HG02642 (cell line): ENCODE data around the gene SERPINA6.
A peak's percentile ranks its signal among the peaks of the same experiment; 100 is the strongest.
"Not testable (repeated sequence)": the region's sequence is repeated elsewhere in the genome, so short reads cannot be mapped to it uniquely, and the experiment has no call there.

ENCODE experiments used
- ATAC-seq: cut with Tn5 transposase; IDR thresholded peaks from one replicate; pipeline ENCODE4 v1.9.1; 2021; ENCODE audit warnings: mild to moderate bottlenecking; ENCODE audit not compliant: unreplicated experiment, poor library complexity

The SERPINA6 gene

GRCh38 chr14:94355191-94355794 is 32.2 kb upstream of the SERPINA6 start:
- no peak for ATAC-seq

- no peak for ATAC-seq
Measured at GRCh38 chr14:94354638-94355185, 31.6 kb upstream of the SERPINA6 start.

GRCh38 chr14:94354190-94354589 is 31.1 kb upstream of the SERPINA6 start:
- not testable (repeated sequence) for ATAC-seq

- no peak for ATAC-seq
Measured at GRCh38 chr14:94349276-94349675, 26.1 kb upstream of the SERPINA6 start.

- ATAC-seq, result no peak
Measured at GRCh38 chr14:94348836-94349235, 25.7 kb upstream of the SERPINA6 start.

- ATAC-seq, result no peak
Measured at GRCh38 chr14:94346841-94347240, 23.7 kb upstream of the SERPINA6 start.

- ATAC-seq, result peak; percentile 73
Measured at GRCh38 chr14:94346065-94346786, 23.1 kb upstream of the SERPINA6 start.

- no peak for ATAC-seq
Measured at GRCh38 chr14:94345344-94346064, 22.4 kb upstream of the SERPINA6 start.

GRCh38 chr14:94344389-94344788 is 21.3 kb upstream of the SERPINA6 start:
- ATAC-seq, result no peak

- no peak for ATAC-seq
Measured at GRCh38 chr14:94343238-94344005, 20.3 kb upstream of the SERPINA6 start.

- no peak for ATAC-seq
Measured at GRCh38 chr14:94342334-94342934, 19.3 kb upstream of the SERPINA6 start.

- no peak for ATAC-seq
Measured at GRCh38 chr14:94341656-94342333, 18.7 kb upstream of the SERPINA6 start.

- ATAC-seq, result no peak
Measured at GRCh38 chr14:94340533-94340932, 17.4 kb upstream of the SERPINA6 start.

- ATAC-seq, result no peak
Measured at GRCh38 chr14:94338023-94338422, 14.9 kb upstream of the SERPINA6 start.

- ATAC-seq, result no peak
Measured at GRCh38 chr14:94337274-94337673, 14.1 kb upstream of the SERPINA6 start.

GRCh38 chr14:94334872-94335271 is 11.7 kb upstream of the SERPINA6 start:
- ATAC-seq, result no peak

- no peak for ATAC-seq
Measured at GRCh38 chr14:94332587-94332986, 9.5 kb upstream of the SERPINA6 start.

GRCh38 chr14:94332063-94332583 is 9.0 kb upstream of the SERPINA6 start:
- ATAC-seq, result no peak

GRCh38 chr14:94331462-94331861 is 8.3 kb upstream of the SERPINA6 start:
- ATAC-seq, result no peak
